ENCODE results near the gene PACRG. TPM values are rescaled to one million over a fixed set of nuclear protein-coding genes. Genes with fewer than 3 reads are reported as not detected.

The PACRG gene
- total RNA-seq, 1 experiment from 2014 or later: 0.59 TPM

- Histone ChIP-seq H3K4me3 (ENCODE audit: low read depth in 2 of 2, low read length in 2 of 2) (no peak overlapping the region), H3K9me3 (ENCODE audit: control insufficient read depth, insufficient read depth, low read depth, low read length) (no peaks in the 10 kb centered on the region), H3K27ac (ENCODE audit: low read length) (no peak overlapping the region), H3K4me1 (ENCODE audit: control insufficient read depth, insufficient read depth, low read length) (no peaks in the 10 kb centered on the region), H3K27me3 (ENCODE audit: control insufficient read depth, insufficient read depth, low read length) (no peaks in the 10 kb centered on the region), H3K36me3 (ENCODE audit: control insufficient read depth, insufficient read depth, low read length) (no peaks in the 10 kb centered on the region)
- POLR2A ChIA-PET: no interaction called here
- CTCF ChIA-PET: no interaction called here
- DNase-seq (ENCODE audit: low read depth, low spot score) (no peak), ATAC-seq (no peak)
- BruUV-seq (replicated peaks): no TSS peak
- intact Hi-C loops (cut with micrococcal nuclease; ENCODE audit: unreplicated experiment) (no loop called here), in situ Hi-C loops (cut with HindIII; ENCODE audit: low pct_unique_long_range_greater_than_20kb, low sequenced_read_pairs) (no loop called here)
- no peak for TF ChIP-seq SIN3A (IDR thresholded peaks at IDR 0.05; ENCODE audit: borderline replicate concordance, insufficient read depth, low read depth, low read length)
- no peak for TF ChIP-seq TCF7L2 (IDR thresholded peaks at IDR 0.05; ENCODE audit: low read depth, low read length)
- TF ChIP-seq REST (IDR thresholded peaks at IDR 0.05; ENCODE audit: insufficient read depth in 1 of 2, low read depth in 2 of 2, low read length in 1 of 2): no peak
- no peak for TF ChIP-seq CTCF (IDR thresholded peaks at IDR 0.05)
- TF ChIP-seq POLR2AphosphoS5 (IDR thresholded peaks at IDR 0.05; ENCODE audit: low read depth, low read length): no peak
Measured at GRCh38 chr6:163338671-163339405, 611.1 kb downstream of the PACRG start.

- no peak overlapping the region for H3K4me3 ChIP-seq (ENCODE audit: low read depth in 2 of 2, low read length in 2 of 2)
- in situ Hi-C loops (cut with HindIII; ENCODE audit: low pct_unique_long_range_greater_than_20kb, low sequenced_read_pairs): no loop called here
- H3K4me1 ChIP-seq (ENCODE audit: control insufficient read depth, insufficient read depth, low read length): no peaks in the 10 kb centered on the region
- CTCF ChIA-PET: no interaction called here
- ATAC-seq (no peak), DNase-seq (ENCODE audit: low read depth, low spot score) (no peak)
- POLR2A ChIA-PET: no interaction called here
- H3K27me3 ChIP-seq (ENCODE audit: control insufficient read depth, insufficient read depth, low read length): no peaks in the 10 kb centered on the region
- H3K27ac ChIP-seq (ENCODE audit: low read length): no peak overlapping the region
- BruUV-seq (replicated peaks): no TSS peak
- TF ChIP-seq CTCF (IDR thresholded peaks at IDR 0.05) (no peak), POLR2AphosphoS5 (IDR thresholded peaks at IDR 0.05; ENCODE audit: low read depth, low read length) (no peak), TCF7L2 (IDR thresholded peaks at IDR 0.05; ENCODE audit: low read depth, low read length) (no peak), SIN3A (IDR thresholded peaks at IDR 0.05; ENCODE audit: borderline replicate concordance, insufficient read depth, low read depth, low read length) (no peak), REST (IDR thresholded peaks at IDR 0.05; ENCODE audit: insufficient read depth in 1 of 2, low read depth in 2 of 2, low read length in 1 of 2) (no peak)
- H3K36me3 ChIP-seq (ENCODE audit: control insufficient read depth, insufficient read depth, low read length): no peaks in the 10 kb centered on the region
- intact Hi-C loops (cut with micrococcal nuclease; ENCODE audit: unreplicated experiment): no loop called here
- H3K9me3 ChIP-seq (ENCODE audit: control insufficient read depth, insufficient read depth, low read depth, low read length): no peaks in the 10 kb centered on the region
Measured at GRCh38 chr6:163339466-163339865, 611.7 kb downstream of the PACRG start.
